Keratinocyte (primary cell): ENCODE measurements around the gene ME2. TPM values are rescaled to one million over a fixed set of nuclear protein-coding genes. Genes with fewer than 3 reads are reported as not detected.

Experiments
- DNase-seq: peaks from one replicate; pipeline ENCODE4 v3.0.0-alpha.2; 2011; ENCODE audit warnings: low read depth, missing footprints, low spot score
- FAIRE-seq: peaks from 2 replicates; lab custom pipeline; 2011; peaks lifted over from hg19 to GRCh38; lab: Jason Lieb, UNC
- H2AFZ ChIP-seq: 2 replicates; pipeline ENCODE4 v1.6.0; 2012; ENCODE audit warnings: low read length, control low read depth, inconsistent platforms; ENCODE audit not compliant: control insufficient read depth
- H3K27ac ChIP-seq: 2 replicates; pipeline ENCODE4 v1.5.1; 2011; ENCODE audit warnings: low read length; ENCODE audit not compliant: control insufficient read depth, insufficient read depth
- H3K27me3 ChIP-seq: 3 replicates; pipeline ENCODE4 v1.6.0; 2011; ENCODE audit warnings: low read length; ENCODE audit not compliant: control insufficient read depth, insufficient read depth; ENCODE audit errors: extremely low read depth
- H3K36me3 ChIP-seq, 2 experiments: 2 replicates in 1 of 2; 3 replicates in 1 of 2; pipeline ENCODE4 v1.5.1; 2011; ENCODE audit warnings: low read length in 2 of 2, mild to moderate bottlenecking in 1 of 2; ENCODE audit not compliant: control insufficient read depth in 2 of 2, insufficient read depth in 2 of 2; ENCODE audit errors: extremely low read depth in 1 of 2
- H3K4me1 ChIP-seq: 3 replicates; pipeline ENCODE4 v1.5.1; 2011; ENCODE audit warnings: low read length; ENCODE audit not compliant: control insufficient read depth, insufficient read depth; ENCODE audit errors: extremely low read depth
- H3K4me2 ChIP-seq: 3 replicates; pipeline ENCODE4 v1.6.0; 2011; ENCODE audit warnings: low read depth, low read length; ENCODE audit not compliant: control insufficient read depth, insufficient read depth; ENCODE audit errors: extremely low read depth
- H3K4me3 ChIP-seq, 3 experiments: fragments of 200-600 bp in 1 of 3; sonication (generic) in 1 of 3; 2 replicates in 2 of 3; 3 replicates in 1 of 3; pipeline ENCODE4 v1.5.1; 2011 to 2016; ENCODE audit warnings: low read length in 3 of 3, mild to moderate bottlenecking in 3 of 3, control low read depth in 2 of 3, inconsistent platforms in 1 of 3, low read depth in 1 of 3, mixed read lengths in 1 of 3, mixed run types in 1 of 3, moderate library complexity in 1 of 3; ENCODE audit not compliant: control insufficient read depth in 2 of 3, insufficient read depth in 2 of 3; ENCODE audit errors: extremely low read depth in 1 of 3
- H3K79me2 ChIP-seq: 2 replicates; pipeline ENCODE4 v1.6.0; 2012; ENCODE audit warnings: low read length; ENCODE audit not compliant: control insufficient read depth, insufficient read depth
- H3K9ac ChIP-seq: 3 replicates; pipeline ENCODE4 v1.6.0; 2011; ENCODE audit warnings: low read length; ENCODE audit not compliant: control insufficient read depth, insufficient read depth; ENCODE audit errors: extremely low read depth
- H3K9me1 ChIP-seq: 3 replicates; pipeline ENCODE4 v1.6.0; 2011; ENCODE audit warnings: low read length; ENCODE audit not compliant: control insufficient read depth, insufficient read depth; ENCODE audit errors: extremely low read depth
- H3K9me3 ChIP-seq: 2 replicates; pipeline ENCODE4 v1.5.1; 2012; ENCODE audit warnings: low read depth, low read length; ENCODE audit not compliant: control insufficient read depth
- H4K20me1 ChIP-seq: 3 replicates; pipeline ENCODE4 v1.6.0; 2011; ENCODE audit warnings: low read length; ENCODE audit not compliant: control insufficient read depth, insufficient read depth; ENCODE audit errors: extremely low read depth
- CTCF ChIP-seq, 3 experiments: IDR thresholded peaks in 1 of 3; conservative IDR thresholded peaks in 1 of 3; optimal IDR thresholded peaks in 1 of 3; 2 replicates in 2 of 3; 3 replicates in 1 of 3; pipeline versions ENCODE3 to v1.5.1; 2011; ENCODE audit warnings: low read length in 3 of 3, mild to moderate bottlenecking in 3 of 3, moderate library complexity in 2 of 3, control low read depth in 1 of 3, inconsistent platforms in 1 of 3; ENCODE audit not compliant: insufficient read depth in 2 of 3; ENCODE audit errors: extremely low read depth in 1 of 3
- EZH2 ChIP-seq: IDR thresholded peaks from one replicate; pipeline ENCODE4 v1.6.1; 2012; ENCODE audit warnings: inconsistent platforms, mild to moderate bottlenecking, low read length, moderate library complexity
- dilution Hi-C: fragments of 300-500 bp; cut with MboI; formaldehyde crosslinking; loops from one replicate; pipeline ENCODE4 v1.7.0; 2020; ENCODE audit warnings: low sequenced_read_pairs; ENCODE audit not compliant: extremely low pct_ligation_motif_present
- polyA plus RNA-seq, 5 experiments: library from polyadenylated mRNA; depleted of rRNA in 3 of 5; stranded (reverse) in 3 of 5; stranded (forward) in 1 of 5; unstranded in 1 of 5; fragments of >200 nt; gene quantifications; 1 replicate in 1 of 5; 2 replicates in 3 of 5; 3 replicates in 1 of 5; pipeline versions ENCODE4 v1.2.1 to v1.2.3, GENCODE V29; 2011 to 2012; ENCODE audit warnings: missing spikeins in 2 of 5, low read depth in 1 of 5, low replicate concordance in 1 of 5

The ME2 gene
- polyA plus RNA-seq, 1 donor (not counting 4 experiments of a cell fraction or from before 2014, with no cell fraction given) = 72.0 TPM

GRCh38 chr18:50918153-50918552, 39.2 kb downstream of the ME2 start:
- H2AFZ ChIP-seq = no peak overlapping the region
- no peak for FAIRE-seq
- H3K4me3 ChIP-seq = no peak overlapping the region
- H3K4me1 ChIP-seq = no peaks in the 10 kb centered on the region
- no peak overlapping the region for H3K9ac ChIP-seq
- no peak overlapping the region for H3K4me2 ChIP-seq
- H3K79me2 ChIP-seq = no peaks in the 10 kb centered on the region
- no peaks in the 10 kb centered on the region for H4K20me1 ChIP-seq
- no peaks in the 10 kb centered on the region for H3K9me1 ChIP-seq
- no peak for DNase-seq
- H3K27ac ChIP-seq = no peak overlapping the region
- no peak for TF ChIP-seq CTCF (optimal IDR thresholded peaks at IDR 0.05 in 1 of 3, IDR thresholded peaks at IDR 0.05 in 1 of 3, conservative IDR thresholded peaks at IDR 0.05 in 1 of 3; ENCODE audit: extremely low read depth in 1 of 3, insufficient read depth in 2 of 3, low read length in 3 of 3)
- no peak for TF ChIP-seq EZH2
- H3K9me3 ChIP-seq = no peaks in the 10 kb centered on the region
- H3K27me3 ChIP-seq = no peaks in the 10 kb centered on the region
- H3K36me3 ChIP-seq = peaks cover 3% of the 10 kb centered on the region in 2 experiments
- dilution Hi-C loops = no loop called here

GRCh38 chr18:50924372-50924771, 45.5 kb downstream of the ME2 start:
- DNase-seq = no peak
- Histone ChIP-seq H3K9me3 (no peaks in the 10 kb centered on the region), H3K27ac (no peak overlapping the region), H3K79me2 (no peaks in the 10 kb centered on the region), H3K4me3 (no peak overlapping the region), H3K9me1 (no peaks in the 10 kb centered on the region), H3K4me1 (no peaks in the 10 kb centered on the region), H4K20me1 (no peaks in the 10 kb centered on the region), H3K9ac (no peak overlapping the region), H3K27me3 (no peaks in the 10 kb centered on the region), H3K4me2 (no peak overlapping the region), H3K36me3 (peaks cover 3% of the 10 kb centered on the region in 2 experiments), H2AFZ (no peak overlapping the region)
- no peak for TF ChIP-seq CTCF (optimal IDR thresholded peaks at IDR 0.05 in 1 of 3, IDR thresholded peaks at IDR 0.05 in 1 of 3, conservative IDR thresholded peaks at IDR 0.05 in 1 of 3; ENCODE audit: extremely low read depth in 1 of 3, insufficient read depth in 2 of 3, low read length in 3 of 3)
- TF ChIP-seq EZH2 = no peak
- FAIRE-seq = no peak
- dilution Hi-C loops = no loop called here
